Measurements from ENCODE around the gene PALLD. TPM values are rescaled to one million over a fixed set of nuclear protein-coding genes. Genes with fewer than 3 reads are reported as not detected.

PALLD gene
- polyA plus RNA-seq, 3 donors = 6.1 to 11.8 (median 9.9) TPM

GRCh38 chr4:168716406-168717129 lies 219.7 kb downstream of the PALLD start:
- H3K27ac Mint-ChIP-seq = peak overlapping the region in 1 of 7 donors; percentile 22
- Histone ChIP-seq H2AFZ (ENCODE audit: insufficient read depth, low read depth, low read length, poor library complexity, severe bottlenecking) (no peak overlapping the region), H4K20me1 (ENCODE audit: insufficient read depth, low read length) (no peaks in the 10 kb centered on the region), H3K4me3 (replicated peaks in 1 of 3; ENCODE audit: low read depth in 2 of 3, low read length in 3 of 3) (no peak overlapping the region), H3K4me2 (replicated peaks; ENCODE audit: extremely low read depth, low read length, poor library complexity, severe bottlenecking) (no peak overlapping the region), H3K9ac (ENCODE audit: insufficient read depth, low read length, poor library complexity, severe bottlenecking) (no peak overlapping the region), H3K36me3 (replicated peaks in 1 of 2; ENCODE audit: control insufficient read depth in 1 of 2, insufficient read depth in 2 of 2, low read length in 2 of 2) (no peaks in the 10 kb centered on the region), H3K27me3 (ENCODE audit: control insufficient read depth in 2 of 2, insufficient read depth in 2 of 2, low read length in 2 of 2) (no peaks in the 10 kb centered on the region), H3K79me2 (ENCODE audit: insufficient read depth, low read length) (no peaks in the 10 kb centered on the region), H3K9me3 (replicated peaks in 1 of 2; ENCODE audit: control insufficient read depth in 1 of 2, insufficient read depth in 1 of 2, low read length in 2 of 2) (no peaks in the 10 kb centered on the region), H3K4me1 (ENCODE audit: control insufficient read depth in 1 of 2, insufficient read depth in 2 of 2, low read length in 2 of 2) (peaks cover 3 to 17% of the 10 kb centered on the region in 2 donors), H3K27ac (ENCODE audit: low read depth in 1 of 2, low read length in 2 of 2) (no peak overlapping the region)
- no peak overlapping the region for H3K4me3 Mint-ChIP-seq
- intact Hi-C loops (cut with micrococcal nuclease) = loop anchor here in 1 of 2 donors (10.0 kb wide), 1 partner anchor 168 kb away; no protein-coding TSS in a partner anchor
- 100% methylated on average over 1 of the region's 3 CpGs for WGBS (ENCODE audit: insufficient coverage)
- no peaks in the 10 kb centered on the region for H3K36me3 Mint-ChIP-seq
- H3K4me1 Mint-ChIP-seq = peaks cover 23% of the 10 kb centered on the region
- peaks cover 0 to 4% (median 0%) of the 10 kb centered on the region in 7 donors for H3K9me3 Mint-ChIP-seq
- H3K27me3 Mint-ChIP-seq (ENCODE audit: low read depth in 3 of 3) = no peaks in the 10 kb centered on the region
- DNase-seq = no peak
- TF ChIP-seq, protein P1, sequence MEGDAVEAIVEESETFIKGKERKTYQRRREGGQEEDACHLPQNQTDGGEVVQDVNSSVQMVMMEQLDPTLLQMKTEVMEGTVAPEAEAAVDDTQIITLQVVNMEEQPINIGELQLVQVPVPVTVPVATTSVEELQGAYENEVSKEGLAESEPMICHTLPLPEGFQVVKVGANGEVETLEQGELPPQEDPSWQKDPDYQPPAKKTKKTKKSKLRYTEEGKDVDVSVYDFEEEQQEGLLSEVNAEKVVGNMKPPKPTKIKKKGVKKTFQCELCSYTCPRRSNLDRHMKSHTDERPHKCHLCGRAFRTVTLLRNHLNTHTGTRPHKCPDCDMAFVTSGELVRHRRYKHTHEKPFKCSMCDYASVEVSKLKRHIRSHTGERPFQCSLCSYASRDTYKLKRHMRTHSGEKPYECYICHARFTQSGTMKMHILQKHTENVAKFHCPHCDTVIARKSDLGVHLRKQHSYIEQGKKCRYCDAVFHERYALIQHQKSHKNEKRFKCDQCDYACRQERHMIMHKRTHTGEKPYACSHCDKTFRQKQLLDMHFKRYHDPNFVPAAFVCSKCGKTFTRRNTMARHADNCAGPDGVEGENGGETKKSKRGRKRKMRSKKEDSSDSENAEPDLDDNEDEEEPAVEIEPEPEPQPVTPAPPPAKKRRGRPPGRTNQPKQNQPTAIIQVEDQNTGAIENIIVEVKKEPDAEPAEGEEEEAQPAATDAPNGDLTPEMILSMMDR (IDR thresholded peaks at IDR 0.05) = no peak

- Mint-ChIP-seq H3K4me3 (no peak overlapping the region), H3K36me3 (no peaks in the 10 kb centered on the region), H3K27me3 (ENCODE audit: low read depth in 3 of 3) (no peaks in the 10 kb centered on the region), H3K9me3 (peaks cover 0 to 4% (median 0%) of the 10 kb centered on the region in 7 donors), H3K27ac (no peak overlapping the region), H3K4me1 (peaks cover 23% of the 10 kb centered on the region)
- DNase-seq = no peak
- H3K9ac ChIP-seq (ENCODE audit: insufficient read depth, low read length, poor library complexity, severe bottlenecking) = no peak overlapping the region
- H3K9me3 ChIP-seq (replicated peaks in 1 of 2; ENCODE audit: control insufficient read depth in 1 of 2, insufficient read depth in 1 of 2, low read length in 2 of 2) = no peaks in the 10 kb centered on the region
- no peak overlapping the region for H2AFZ ChIP-seq (ENCODE audit: insufficient read depth, low read depth, low read length, poor library complexity, severe bottlenecking)
- H3K27me3 ChIP-seq (ENCODE audit: control insufficient read depth in 2 of 2, insufficient read depth in 2 of 2, low read length in 2 of 2) = no peaks in the 10 kb centered on the region
- intact Hi-C loops (cut with micrococcal nuclease) = loop anchor here in 1 of 2 donors (10.0 kb wide), 1 partner anchor 167 kb away; no protein-coding TSS in a partner anchor
- no peak overlapping the region for H3K4me2 ChIP-seq (replicated peaks; ENCODE audit: extremely low read depth, low read length, poor library complexity, severe bottlenecking)
- H4K20me1 ChIP-seq (ENCODE audit: insufficient read depth, low read length) = no peaks in the 10 kb centered on the region
- no CpG with 5 or more reads among the region's 3 CpGs for WGBS (ENCODE audit: insufficient coverage)
- TF ChIP-seq, protein P1 (IDR thresholded peaks at IDR 0.05) = no peak
- H3K27ac ChIP-seq (ENCODE audit: low read depth in 1 of 2, low read length in 2 of 2) = no peak overlapping the region
- no peaks in the 10 kb centered on the region for H3K36me3 ChIP-seq (replicated peaks in 1 of 2; ENCODE audit: control insufficient read depth in 1 of 2, insufficient read depth in 2 of 2, low read length in 2 of 2)
- H3K4me1 ChIP-seq (ENCODE audit: control insufficient read depth in 1 of 2, insufficient read depth in 2 of 2, low read length in 2 of 2) = peaks cover 8 to 18% of the 10 kb centered on the region in 2 donors
- no peak overlapping the region for H3K4me3 ChIP-seq (replicated peaks in 1 of 3; ENCODE audit: low read depth in 2 of 3, low read length in 3 of 3)
- H3K79me2 ChIP-seq (ENCODE audit: insufficient read depth, low read length) = no peaks in the 10 kb centered on the region
These were observed 221.0 kb downstream of the PALLD start for GRCh38 chr4:168717847-168718246.

Data from CD14-positive monocyte (primary cell).